Measurements from ENCODE around the gene ME3.

- TF ChIP-seq, protein P1, sequence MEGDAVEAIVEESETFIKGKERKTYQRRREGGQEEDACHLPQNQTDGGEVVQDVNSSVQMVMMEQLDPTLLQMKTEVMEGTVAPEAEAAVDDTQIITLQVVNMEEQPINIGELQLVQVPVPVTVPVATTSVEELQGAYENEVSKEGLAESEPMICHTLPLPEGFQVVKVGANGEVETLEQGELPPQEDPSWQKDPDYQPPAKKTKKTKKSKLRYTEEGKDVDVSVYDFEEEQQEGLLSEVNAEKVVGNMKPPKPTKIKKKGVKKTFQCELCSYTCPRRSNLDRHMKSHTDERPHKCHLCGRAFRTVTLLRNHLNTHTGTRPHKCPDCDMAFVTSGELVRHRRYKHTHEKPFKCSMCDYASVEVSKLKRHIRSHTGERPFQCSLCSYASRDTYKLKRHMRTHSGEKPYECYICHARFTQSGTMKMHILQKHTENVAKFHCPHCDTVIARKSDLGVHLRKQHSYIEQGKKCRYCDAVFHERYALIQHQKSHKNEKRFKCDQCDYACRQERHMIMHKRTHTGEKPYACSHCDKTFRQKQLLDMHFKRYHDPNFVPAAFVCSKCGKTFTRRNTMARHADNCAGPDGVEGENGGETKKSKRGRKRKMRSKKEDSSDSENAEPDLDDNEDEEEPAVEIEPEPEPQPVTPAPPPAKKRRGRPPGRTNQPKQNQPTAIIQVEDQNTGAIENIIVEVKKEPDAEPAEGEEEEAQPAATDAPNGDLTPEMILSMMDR (IDR thresholded peaks at IDR 0.05), result no peak
- TF ChIP-seq EP300 (IDR thresholded peaks at IDR 0.05) (no peak), POLR2A (IDR thresholded peaks at IDR 0.05) (no peak)
Measured at GRCh38 chr11:86606270-86606835, 66.1 kb downstream of the ME3 start.
